ENCODE measurements around the gene NOX5. TPM values are rescaled to one million over a fixed set of nuclear protein-coding genes. Genes with fewer than 3 reads are reported as not detected.

Gene NOX5
- total RNA-seq, 2 donors from 2014 or later = 0.05 to 0.17 TPM

DNA sequence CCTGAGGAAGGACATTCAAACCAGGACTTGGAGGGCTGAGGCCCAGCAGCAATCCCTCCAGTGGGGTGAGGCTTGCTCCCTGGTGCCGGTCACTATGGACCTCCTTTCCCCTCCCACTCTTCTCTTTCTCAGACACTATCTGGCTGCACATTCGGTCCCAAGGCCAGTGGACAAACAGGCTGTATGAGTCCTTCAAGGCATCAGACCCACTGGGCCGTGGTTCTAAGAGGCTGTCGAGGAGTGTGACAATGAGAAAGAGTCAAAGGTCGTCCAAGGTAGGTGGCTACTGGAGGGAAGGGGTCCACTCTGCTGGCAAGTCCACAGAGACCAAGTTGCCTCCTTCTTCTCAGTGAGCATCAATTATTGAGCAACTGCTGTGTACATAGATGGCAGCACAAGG, 28.0 kb downstream of the NOX5 start:
- intact Hi-C loops (cut with DNase I) = no loop called here
- TF ChIP-seq, protein P1, sequence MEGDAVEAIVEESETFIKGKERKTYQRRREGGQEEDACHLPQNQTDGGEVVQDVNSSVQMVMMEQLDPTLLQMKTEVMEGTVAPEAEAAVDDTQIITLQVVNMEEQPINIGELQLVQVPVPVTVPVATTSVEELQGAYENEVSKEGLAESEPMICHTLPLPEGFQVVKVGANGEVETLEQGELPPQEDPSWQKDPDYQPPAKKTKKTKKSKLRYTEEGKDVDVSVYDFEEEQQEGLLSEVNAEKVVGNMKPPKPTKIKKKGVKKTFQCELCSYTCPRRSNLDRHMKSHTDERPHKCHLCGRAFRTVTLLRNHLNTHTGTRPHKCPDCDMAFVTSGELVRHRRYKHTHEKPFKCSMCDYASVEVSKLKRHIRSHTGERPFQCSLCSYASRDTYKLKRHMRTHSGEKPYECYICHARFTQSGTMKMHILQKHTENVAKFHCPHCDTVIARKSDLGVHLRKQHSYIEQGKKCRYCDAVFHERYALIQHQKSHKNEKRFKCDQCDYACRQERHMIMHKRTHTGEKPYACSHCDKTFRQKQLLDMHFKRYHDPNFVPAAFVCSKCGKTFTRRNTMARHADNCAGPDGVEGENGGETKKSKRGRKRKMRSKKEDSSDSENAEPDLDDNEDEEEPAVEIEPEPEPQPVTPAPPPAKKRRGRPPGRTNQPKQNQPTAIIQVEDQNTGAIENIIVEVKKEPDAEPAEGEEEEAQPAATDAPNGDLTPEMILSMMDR (IDR thresholded peaks at IDR 0.05) = no peak
- no peak overlapping the region for H3K4me3 ChIP-seq
- H3K36me3 ChIP-seq = no peaks in the 10 kb centered on the region
- H3K9ac ChIP-seq (ENCODE audit: low read depth in 2 of 2, low read length in 2 of 2) = no peak overlapping the region
- no peaks in the 10 kb centered on the region for H3K27me3 ChIP-seq
- no peaks in the 10 kb centered on the region for H3K9me3 ChIP-seq
- no peaks in the 10 kb centered on the region for H3K4me1 ChIP-seq
- no peak for DNase-seq
- H3K27ac ChIP-seq = no peak overlapping the region

DNA sequence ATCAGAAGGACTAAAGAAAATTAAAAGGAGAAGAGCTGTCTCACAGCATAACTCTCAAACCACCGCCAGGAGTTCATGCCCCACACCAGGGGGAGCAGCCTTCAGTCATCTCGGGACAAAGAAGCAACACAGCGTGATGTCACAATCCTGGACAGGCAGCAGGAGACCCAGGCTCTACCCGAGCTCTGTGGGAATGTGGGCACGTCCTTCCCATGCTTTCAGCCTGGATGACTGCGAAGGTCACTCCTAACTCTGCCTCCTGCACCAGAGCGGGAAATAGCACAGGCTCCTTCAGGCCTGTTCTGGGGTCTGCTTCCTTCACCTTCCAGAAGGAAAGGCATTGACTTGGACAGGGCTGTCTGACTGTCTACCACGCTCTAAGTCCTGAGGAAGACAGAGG, 31.3 kb downstream of the NOX5 start:
- intact Hi-C loops (cut with DNase I) = no loop called here
- Histone ChIP-seq H3K9me3 (no peaks in the 10 kb centered on the region), H3K36me3 (no peaks in the 10 kb centered on the region), H3K4me3 (no peak overlapping the region), H3K4me1 (no peaks in the 10 kb centered on the region), H3K27ac (no peak overlapping the region), H3K9ac (ENCODE audit: low read depth in 2 of 2, low read length in 2 of 2) (no peak overlapping the region), H3K27me3 (no peaks in the 10 kb centered on the region)
- TF ChIP-seq, protein P1 (IDR thresholded peaks at IDR 0.05) = no peak
- no peak for DNase-seq

DNA sequence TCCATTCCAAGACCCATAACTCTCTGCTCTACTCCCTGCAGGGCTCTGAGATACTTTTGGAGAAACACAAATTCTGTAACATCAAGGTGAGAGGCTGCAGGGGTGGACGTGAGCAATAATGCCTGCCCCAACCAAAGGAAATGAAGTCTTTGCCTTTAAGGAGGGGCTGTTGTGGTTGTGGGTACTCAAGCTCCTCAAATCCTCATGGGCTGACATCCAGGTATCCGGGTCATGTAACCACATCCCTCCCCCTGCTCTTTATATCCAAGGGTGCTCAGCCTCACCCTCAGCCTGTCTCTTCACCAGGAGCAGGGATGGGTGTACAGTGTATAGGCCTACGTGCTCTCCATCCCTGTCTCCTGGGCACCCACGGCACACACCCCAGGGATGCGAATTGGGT, 32.3 kb downstream of the NOX5 start:
- no peak for DNase-seq
- H3K36me3 ChIP-seq = no peaks in the 10 kb centered on the region
- no peaks in the 10 kb centered on the region for H3K27me3 ChIP-seq
- no peaks in the 10 kb centered on the region for H3K4me1 ChIP-seq
- H3K9ac ChIP-seq (ENCODE audit: low read depth in 2 of 2, low read length in 2 of 2) = no peak overlapping the region
- H3K27ac ChIP-seq = no peak overlapping the region
- intact Hi-C loops (cut with DNase I) = no loop called here
- TF ChIP-seq, protein P1 (IDR thresholded peaks at IDR 0.05) = no peak
- H3K9me3 ChIP-seq = no peaks in the 10 kb centered on the region
- H3K4me3 ChIP-seq = no peak overlapping the region

DNA sequence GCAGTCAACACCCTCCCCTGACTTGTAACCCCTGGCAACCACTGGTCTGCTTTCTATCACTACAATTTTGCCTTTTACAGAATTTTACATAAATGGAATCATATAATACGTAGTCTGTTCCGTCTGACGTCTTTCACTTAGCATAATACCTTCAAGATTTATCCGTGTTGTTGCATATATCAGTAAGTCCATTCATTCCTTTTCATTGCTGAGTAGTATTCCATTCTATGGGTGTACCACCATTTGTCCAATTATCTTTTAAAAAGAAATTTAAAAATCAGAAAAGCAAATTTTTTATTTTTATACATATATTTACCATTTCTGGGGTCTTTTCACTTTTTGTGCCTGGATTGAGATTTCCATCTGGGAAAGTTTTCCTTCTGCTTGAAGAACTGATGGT, 35.5 kb downstream of the NOX5 start:
- Histone ChIP-seq H3K9me3 (no peaks in the 10 kb centered on the region), H3K4me1 (no peaks in the 10 kb centered on the region), H3K27me3 (no peaks in the 10 kb centered on the region), H3K27ac (no peak overlapping the region), H3K9ac (ENCODE audit: low read depth in 2 of 2, low read length in 2 of 2) (no peak overlapping the region), H3K4me3 (no peak overlapping the region), H3K36me3 (no peaks in the 10 kb centered on the region)
- TF ChIP-seq, protein P1 (IDR thresholded peaks at IDR 0.05) = no peak
- DNase-seq = no peak
- intact Hi-C loops (cut with DNase I) = no loop called here

DNA sequence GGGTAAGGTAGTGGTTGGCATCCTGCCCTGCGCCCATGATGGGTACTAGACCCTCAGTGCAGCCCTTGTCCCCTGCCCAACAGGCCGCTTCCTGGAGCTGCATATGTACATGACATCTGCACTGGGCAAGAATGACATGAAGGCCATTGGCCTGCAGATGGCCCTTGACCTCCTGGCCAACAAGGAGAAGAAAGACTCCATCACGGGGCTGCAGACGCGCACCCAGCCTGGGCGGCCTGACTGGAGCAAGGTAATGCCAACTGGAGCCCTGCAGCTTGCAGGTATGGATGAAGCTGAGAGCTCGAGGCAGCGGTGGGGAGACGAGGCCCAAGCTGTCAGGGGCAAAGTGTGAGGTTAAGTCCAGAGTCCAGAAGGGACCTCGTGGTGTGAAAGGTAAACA, 40.8 kb downstream of the NOX5 start:
- Histone ChIP-seq H3K36me3 (no peaks in the 10 kb centered on the region), H3K27me3 (no peaks in the 10 kb centered on the region), H3K4me3 (no peak overlapping the region), H3K4me1 (peaks cover 6% of the 10 kb centered on the region), H3K27ac (no peak overlapping the region), H3K9ac (ENCODE audit: low read depth in 2 of 2, low read length in 2 of 2) (no peak overlapping the region), H3K9me3 (no peaks in the 10 kb centered on the region)
- DNase-seq = no peak
- intact Hi-C loops (cut with DNase I) = no loop called here
- TF ChIP-seq, protein P1 (IDR thresholded peaks at IDR 0.05) = no peak

DNA sequence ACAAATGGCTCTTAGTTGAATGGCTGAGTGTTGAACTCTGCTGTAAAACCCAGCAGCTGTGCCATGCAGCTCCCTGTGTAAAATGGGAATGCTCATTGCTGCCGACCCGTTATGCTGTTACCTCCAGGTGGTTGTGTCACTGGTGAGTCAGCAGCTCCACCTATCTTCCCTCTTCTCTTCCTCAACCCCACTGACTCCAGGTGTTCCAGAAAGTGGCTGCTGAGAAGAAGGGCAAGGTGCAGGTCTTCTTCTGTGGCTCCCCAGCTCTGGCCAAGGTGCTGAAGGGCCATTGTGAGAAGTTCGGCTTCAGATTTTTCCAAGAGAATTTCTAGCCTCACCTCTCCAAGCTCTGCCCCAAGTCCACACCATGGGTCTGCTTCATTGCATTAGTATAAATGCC, 41.9 kb downstream of the NOX5 start:
- H3K9me3 ChIP-seq = no peaks in the 10 kb centered on the region
- H3K4me1 ChIP-seq = peaks cover 6% of the 10 kb centered on the region
- H3K36me3 ChIP-seq = no peaks in the 10 kb centered on the region
- DNase-seq = no peak
- H3K27me3 ChIP-seq = no peaks in the 10 kb centered on the region
- no peak overlapping the region for H3K4me3 ChIP-seq
- TF ChIP-seq, protein P1 (IDR thresholded peaks at IDR 0.05) = no peak
- intact Hi-C loops (cut with DNase I) = no loop called here
- H3K9ac ChIP-seq (ENCODE audit: low read depth in 2 of 2, low read length in 2 of 2) = no peak overlapping the region
- no peak overlapping the region for H3K27ac ChIP-seq

All from colonic mucosa (tissue), 4 donors.